Activated CD4-positive, alpha-beta T cell treated with anti-CD3 and anti-CD28 coated beads for 36 hours (primary cell): Measurements from ENCODE around the gene TSHZ2. TPM values are rescaled to one million over a fixed set of nuclear protein-coding genes. Genes with fewer than 3 reads are reported as not detected.
"Not testable (repeated sequence)": the region's sequence is repeated elsewhere in the genome, so short reads cannot be mapped to it uniquely, and the experiment has no call there.

Experiments used
- ATAC-seq: fragments of 200-7000 bp; cut with Tn5 transposase; one replicate; pipeline ENCODE4 v1.10.0; 2021; ENCODE audit warnings: mild to moderate bottlenecking, moderate library complexity
- CTCF ChIA-PET: fragments of 350-600 bp; sonication (Branson Sonifier 250); formaldehyde crosslinking; loops from one replicate; lab custom pipeline; 2021; ENCODE audit warnings: antibody characterized with exemption; lab: Charles Lee
- POLR2A ChIA-PET: fragments of 350-600 bp; sonication (Branson Sonifier 250); formaldehyde crosslinking; loops from one replicate; lab custom pipeline; 2021; ENCODE audit warnings: antibody characterized with exemption, inconsistent platforms; lab: Charles Lee
- DNase-seq: peaks from one replicate; pipeline ENCODE4 v3.0.0-alpha.2; 2020
- H3K27ac Mint-ChIP-seq: one replicate; pipeline ENCODE4 v1.8.0; 2021; ENCODE audit warnings: mixed read lengths
- H3K27me3 Mint-ChIP-seq: one replicate; pipeline ENCODE4 v1.8.0; 2021; ENCODE audit warnings: mixed read lengths
- H3K36me3 Mint-ChIP-seq: one replicate; pipeline ENCODE4 v1.8.0; 2021; ENCODE audit warnings: low read depth, mixed read lengths
- H3K4me1 Mint-ChIP-seq: one replicate; pipeline ENCODE4 v1.8.0; 2021; ENCODE audit warnings: mixed read lengths
- H3K4me3 Mint-ChIP-seq: one replicate; pipeline ENCODE4 v1.8.0; 2021; ENCODE audit warnings: mild to moderate bottlenecking, moderate library complexity, mixed read lengths
- H3K9me3 Mint-ChIP-seq: one replicate; pipeline ENCODE4 v1.8.0; 2021; ENCODE audit warnings: low read depth, mixed read lengths
- intact Hi-C, 2 experiments: fragments of 100-400 bp; cut with DNase I in 1 of 2; cut with micrococcal nuclease in 1 of 2; formaldehyde crosslinking; loops; one replicate each; pipeline versions ENCODE4 v1.14.2 to v1.15.1; 2022 to 2024; cut with DNase I, micrococcal nuclease
- total RNA-seq, 2 experiments: library from RNA; stranded (reverse); gene quantifications; one replicate each; pipeline ENCODE4 v1.2.3, GENCODE V29; 2021

The TSHZ2 gene
- total RNA-seq, 2 experiments from 2014 or later: 25.9 to 43.6 TPM

- DNase-seq (no peak), ATAC-seq (no peak)
- Mint-ChIP-seq H3K4me1 (peaks cover 9% of the 10 kb centered on the region), H3K27ac (no peak overlapping the region), H3K36me3 (peaks cover 17% of the 10 kb centered on the region), H3K4me3 (no peak overlapping the region), H3K27me3 (no peaks in the 10 kb centered on the region), H3K9me3 (no peaks in the 10 kb centered on the region)
- POLR2A ChIA-PET: no interaction called here
- CTCF ChIA-PET: no interaction called here
- intact Hi-C loops: no loop called here
Observed at GRCh38 chr20:53349730-53350129, 377.6 kb downstream of the TSHZ2 start.

GRCh38 chr20:53352727-53353440 lies 380.7 kb downstream of the TSHZ2 start:
- Mint-ChIP-seq H3K36me3 (peaks cover 16% of the 10 kb centered on the region), H3K4me1 (peaks cover 9% of the 10 kb centered on the region), H3K27me3 (no peaks in the 10 kb centered on the region), H3K4me3 (no peak overlapping the region), H3K27ac (no peak overlapping the region), H3K9me3 (peaks cover 12% of the 10 kb centered on the region)
- DNase-seq (no peak), ATAC-seq (no peak)
- ChIA-PET POLR2A (no interaction called here), CTCF (no interaction called here)
- intact Hi-C loops: no loop called here

GRCh38 chr20:53354314-53354713 lies 382.2 kb downstream of the TSHZ2 start:
- Mint-ChIP-seq H3K27ac (no peak overlapping the region), H3K9me3 (peaks cover 12% of the 10 kb centered on the region), H3K36me3 (peaks cover 14% of the 10 kb centered on the region), H3K27me3 (no peaks in the 10 kb centered on the region), H3K4me3 (no peak overlapping the region), H3K4me1 (peaks cover 9% of the 10 kb centered on the region)
- DNase-seq (no peak), ATAC-seq (no peak)
- ChIA-PET POLR2A (no interaction called here), CTCF (no interaction called here)
- intact Hi-C loops: no loop called here

- H3K4me3 Mint-ChIP-seq: no peak overlapping the region
Observed at GRCh38 chr20:53355790-53356189, 383.6 kb downstream of the TSHZ2 start.

GRCh38 chr20:53359425-53359824 lies 387.3 kb downstream of the TSHZ2 start:
- Mint-ChIP-seq H3K4me1 (peaks cover under 1% of the 10 kb centered on the region), H3K27ac (no peak overlapping the region), H3K9me3 (peaks cover 12% of the 10 kb centered on the region), H3K27me3 (no peaks in the 10 kb centered on the region), H3K4me3 (no peak overlapping the region), H3K36me3 (peaks cover 5% of the 10 kb centered on the region)
- no peak for DNase-seq
- ChIA-PET CTCF (no interaction called here), POLR2A (no interaction called here)
- no peak for ATAC-seq
- intact Hi-C loops: no loop called here

More at GRCh38 chr20:53355790-53356189, 383.6 kb downstream of the TSHZ2 start:
- Mint-ChIP-seq H3K27ac (no peak overlapping the region), H3K36me3 (peaks cover 14% of the 10 kb centered on the region), H3K4me1 (peaks cover 9% of the 10 kb centered on the region), H3K9me3 (peaks cover 12% of the 10 kb centered on the region), H3K27me3 (no peaks in the 10 kb centered on the region)
- no peak for ATAC-seq
- CTCF ChIA-PET: interaction anchor here (1.6 kb wide), 1 partner anchor 12 kb away, joined by 4 read pairs; no protein-coding TSS in a partner anchor
- intact Hi-C loops: no loop called here
- POLR2A ChIA-PET: no interaction called here
- no peak for DNase-seq

GRCh38 chr20:53360852-53361251 lies 388.7 kb downstream of the TSHZ2 start:
- Mint-ChIP-seq H3K36me3 (peaks cover 2% of the 10 kb centered on the region), H3K27ac (no peak overlapping the region), H3K9me3 (peaks cover 4% of the 10 kb centered on the region), H3K4me1 (no peaks in the 10 kb centered on the region), H3K27me3 (no peaks in the 10 kb centered on the region), H3K4me3 (no peak overlapping the region)
- intact Hi-C loops: no loop called here
- ATAC-seq (no peak), DNase-seq (no peak)
- ChIA-PET POLR2A (no interaction called here), CTCF (no interaction called here)

- CTCF ChIA-PET: no interaction called here
- intact Hi-C loops: no loop called here
- H3K4me3 Mint-ChIP-seq: no peak overlapping the region
- H3K9me3 Mint-ChIP-seq: no peaks in the 10 kb centered on the region
- ATAC-seq (no peak), DNase-seq (no peak)
- no peaks in the 10 kb centered on the region for H3K4me1 Mint-ChIP-seq
- no peak overlapping the region for H3K27ac Mint-ChIP-seq
- H3K36me3 Mint-ChIP-seq: peaks cover 2% of the 10 kb centered on the region
- H3K27me3 Mint-ChIP-seq: no peaks in the 10 kb centered on the region
- POLR2A ChIA-PET: no interaction called here
Observed at GRCh38 chr20:53362736-53363135, 390.6 kb downstream of the TSHZ2 start.

GRCh38 chr20:53364646-53365045 lies 392.5 kb downstream of the TSHZ2 start:
- H3K4me3 Mint-ChIP-seq: no peak overlapping the region
- ATAC-seq (no peak), DNase-seq (no peak)
- ChIA-PET POLR2A (no interaction called here), CTCF (interaction anchor here (0.7 kb wide), 1 partner anchor 750 kb away, joined by 3 read pairs; no protein-coding TSS in a partner anchor)
- no peaks in the 10 kb centered on the region for H3K27me3 Mint-ChIP-seq
- H3K4me1 Mint-ChIP-seq: peaks cover 5% of the 10 kb centered on the region
- no peaks in the 10 kb centered on the region for H3K36me3 Mint-ChIP-seq
- intact Hi-C loops: no loop called here
- no peaks in the 10 kb centered on the region for H3K9me3 Mint-ChIP-seq
- H3K27ac Mint-ChIP-seq: no peak overlapping the region

- ChIA-PET POLR2A (interaction anchor here (0.6 kb wide), 1 partner anchor 9 kb away, joined by 3 read pairs; no protein-coding TSS in a partner anchor), CTCF (interaction anchor here (0.7 kb wide), 1 partner anchor 750 kb away, joined by 3 read pairs; no protein-coding TSS in a partner anchor)
- H3K9me3 Mint-ChIP-seq: no peaks in the 10 kb centered on the region
- intact Hi-C loops: no loop called here
- H3K27me3 Mint-ChIP-seq: no peaks in the 10 kb centered on the region
- H3K27ac Mint-ChIP-seq: no peak overlapping the region
- no peak for DNase-seq
- H3K4me1 Mint-ChIP-seq: peaks cover 8% of the 10 kb centered on the region
- H3K36me3 Mint-ChIP-seq: no peaks in the 10 kb centered on the region
- no peak overlapping the region for H3K4me3 Mint-ChIP-seq
- ATAC-seq: no peak
Observed at GRCh38 chr20:53365076-53365475, 392.9 kb downstream of the TSHZ2 start.

GRCh38 chr20:53365539-53366075 lies 393.4 kb downstream of the TSHZ2 start:
- Mint-ChIP-seq H3K4me3 (no peak overlapping the region), H3K27me3 (no peaks in the 10 kb centered on the region), H3K36me3 (no peaks in the 10 kb centered on the region), H3K9me3 (no peaks in the 10 kb centered on the region), H3K27ac (no peak overlapping the region), H3K4me1 (peaks cover 11% of the 10 kb centered on the region)
- DNase-seq (no peak), ATAC-seq (no peak)
- ChIA-PET CTCF (interaction anchor here (0.7 kb wide), 1 partner anchor 749 kb away, joined by 3 read pairs; no protein-coding TSS in a partner anchor), POLR2A (interaction anchor here (0.6 kb wide), 1 partner anchor 9 kb away, joined by 3 read pairs; no protein-coding TSS in a partner anchor)
- intact Hi-C loops: no loop called here

- H3K9me3 Mint-ChIP-seq, H3K36me3 Mint-ChIP-seq, H3K4me3 Mint-ChIP-seq, CTCF ChIA-PET, POLR2A ChIA-PET, DNase-seq, H3K27me3 Mint-ChIP-seq, ATAC-seq, intact Hi-C loops, H3K27ac Mint-ChIP-seq: not testable (repeated sequence)
- H3K4me1 Mint-ChIP-seq: peaks cover 14% of the 10 kb centered on the region
Observed at GRCh38 chr20:53366928-53367327, 394.8 kb downstream of the TSHZ2 start.

GRCh38 chr20:53369871-53370270 lies 397.7 kb downstream of the TSHZ2 start:
- Mint-ChIP-seq H3K36me3 (peaks cover 3% of the 10 kb centered on the region), H3K4me1 (peaks cover 14% of the 10 kb centered on the region), H3K27ac (no peak overlapping the region), H3K27me3 (no peaks in the 10 kb centered on the region), H3K4me3 (no peak overlapping the region), H3K9me3 (no peaks in the 10 kb centered on the region)
- CTCF ChIA-PET: no interaction called here
- DNase-seq (no peak), ATAC-seq (no peak)
- POLR2A ChIA-PET: no interaction called here
- intact Hi-C loops: no loop called here
